NCI-H345 treated with DMSO at 0.1 percent for 48 hours (cell line): ENCODE data around the gene DISP3.
"Not testable (repeated sequence)": the region's sequence is repeated elsewhere in the genome, so short reads cannot be mapped to it uniquely, and the experiment has no call there.

Experiments
- DNase-seq: peaks from one replicate; lab custom pipeline; 2025; ENCODE audit not compliant: unreplicated experiment; lab: John Stamatoyannopoulos, UW

DISP3 gene

GRCh38 chr1:11573116-11573692, 94.2 kb downstream of the DISP3 start:
- DNase-seq: no peak

- no peak for DNase-seq
Measured at GRCh38 chr1:11575553-11575952, 96.6 kb downstream of the DISP3 start.

GRCh38 chr1:11576109-11576875, 97.3 kb downstream of the DISP3 start:
- DNase-seq: no peak

GRCh38 chr1:11578004-11578403, 99.0 kb downstream of the DISP3 start:
- DNase-seq: no peak

- DNase-seq: no peak
Measured at GRCh38 chr1:11579506-11579905, 100.6 kb downstream of the DISP3 start.

GRCh38 chr1:11580049-11580448, 101.1 kb downstream of the DISP3 start:
- DNase-seq: not testable (repeated sequence)

- no peak for DNase-seq
Measured at GRCh38 chr1:11581445-11581991, 102.6 kb downstream of the DISP3 start.

- DNase-seq: no peak
Measured at GRCh38 chr1:11585389-11585788, 106.4 kb downstream of the DISP3 start.
